ENCODE measurements around the gene MLLT10.

The MLLT10 gene

GRCh38 chr10:21528236-21529031, 5.6 kb upstream of the MLLT10 start:
- peak overlapping the region; percentile 46 for H3K4me3 ChIP-seq (ENCODE audit: insufficient read length, low read depth)
- no peak for DNase-seq (ENCODE audit: low read depth, low spot score)
- H3K9ac ChIP-seq (ENCODE audit: insufficient read length, low read depth), result peak overlapping the region; percentile 86
- no peaks in the 10 kb centered on the region for H3K9me3 ChIP-seq (ENCODE audit: insufficient read depth, low read length)
- no peaks in the 10 kb centered on the region for H3K27me3 ChIP-seq (ENCODE audit: insufficient read depth, insufficient read length)
- no peaks in the 10 kb centered on the region for H3K4me1 ChIP-seq (ENCODE audit: insufficient read depth, insufficient read length)
- H3K36me3 ChIP-seq (ENCODE audit: insufficient read depth, insufficient read length, low read length), result no peaks in the 10 kb centered on the region
- TF ChIP-seq YY1 (IDR thresholded peaks at IDR 0.05; ENCODE audit: insufficient read depth, insufficient read length) (no peak), ZNF274 (IDR thresholded peaks at IDR 0.05; ENCODE audit: low read depth, low read length) (no peak), SUZ12 (IDR thresholded peaks at IDR 0.05; ENCODE audit: extremely low read depth, insufficient read depth, insufficient read length) (no peak)

- H3K9me3 ChIP-seq (ENCODE audit: insufficient read depth, low read length), result no peaks in the 10 kb centered on the region
- TF ChIP-seq SUZ12 (IDR thresholded peaks at IDR 0.05; ENCODE audit: extremely low read depth, insufficient read depth, insufficient read length) (no peak), ZNF274 (IDR thresholded peaks at IDR 0.05; ENCODE audit: low read depth, low read length) (no peak), YY1 (IDR thresholded peaks at IDR 0.05; ENCODE audit: insufficient read depth, insufficient read length) (no peak)
- no peaks in the 10 kb centered on the region for H3K36me3 ChIP-seq (ENCODE audit: insufficient read depth, insufficient read length, low read length)
- H3K4me1 ChIP-seq (ENCODE audit: insufficient read depth, insufficient read length), result no peaks in the 10 kb centered on the region
- H3K27me3 ChIP-seq (ENCODE audit: insufficient read depth, insufficient read length), result no peaks in the 10 kb centered on the region
- no peak overlapping the region for H3K4me3 ChIP-seq (ENCODE audit: insufficient read length, low read depth)
- no peak for DNase-seq (ENCODE audit: low read depth, low spot score)
- peak overlapping the region; percentile 50 for H3K9ac ChIP-seq (ENCODE audit: insufficient read length, low read depth)
Measured at GRCh38 chr10:21529032-21529910, 4.8 kb upstream of the MLLT10 start.

- H3K36me3 ChIP-seq (ENCODE audit: insufficient read depth, insufficient read length, low read length), result no peaks in the 10 kb centered on the region
- no peaks in the 10 kb centered on the region for H3K27me3 ChIP-seq (ENCODE audit: insufficient read depth, insufficient read length)
- no peak overlapping the region for H3K4me3 ChIP-seq (ENCODE audit: insufficient read length, low read depth)
- H3K9me3 ChIP-seq (ENCODE audit: insufficient read depth, low read length), result no peaks in the 10 kb centered on the region
- TF ChIP-seq SUZ12 (IDR thresholded peaks at IDR 0.05; ENCODE audit: extremely low read depth, insufficient read depth, insufficient read length) (no peak), ZNF274 (IDR thresholded peaks at IDR 0.05; ENCODE audit: low read depth, low read length) (no peak), YY1 (IDR thresholded peaks at IDR 0.05; ENCODE audit: insufficient read depth, insufficient read length) (no peak)
- no peaks in the 10 kb centered on the region for H3K4me1 ChIP-seq (ENCODE audit: insufficient read depth, insufficient read length)
- no peak for DNase-seq (ENCODE audit: low read depth, low spot score)
- H3K9ac ChIP-seq (ENCODE audit: insufficient read length, low read depth), result no peak overlapping the region
Measured at GRCh38 chr10:21530168-21530567, 3.9 kb upstream of the MLLT10 start.

GRCh38 chr10:21530641-21531040, 3.4 kb upstream of the MLLT10 start:
- Histone ChIP-seq H3K9me3 (ENCODE audit: insufficient read depth, low read length) (no peaks in the 10 kb centered on the region), H3K4me1 (ENCODE audit: insufficient read depth, insufficient read length) (no peaks in the 10 kb centered on the region), H3K9ac (ENCODE audit: insufficient read length, low read depth) (no peak overlapping the region), H3K4me3 (ENCODE audit: insufficient read length, low read depth) (no peak overlapping the region), H3K27me3 (ENCODE audit: insufficient read depth, insufficient read length) (no peaks in the 10 kb centered on the region), H3K36me3 (ENCODE audit: insufficient read depth, insufficient read length, low read length) (no peaks in the 10 kb centered on the region)
- DNase-seq (ENCODE audit: low read depth, low spot score), result no peak
- TF ChIP-seq ZNF274 (IDR thresholded peaks at IDR 0.05; ENCODE audit: low read depth, low read length), result no peak
- TF ChIP-seq SUZ12 (IDR thresholded peaks at IDR 0.05; ENCODE audit: extremely low read depth, insufficient read depth, insufficient read length), result no peak

GRCh38 chr10:21531164-21531563, 2.9 kb upstream of the MLLT10 start:
- Histone ChIP-seq H3K9me3 (ENCODE audit: insufficient read depth, low read length) (no peaks in the 10 kb centered on the region), H3K36me3 (ENCODE audit: insufficient read depth, insufficient read length, low read length) (no peaks in the 10 kb centered on the region), H3K4me3 (ENCODE audit: insufficient read length, low read depth) (no peak overlapping the region), H3K9ac (ENCODE audit: insufficient read length, low read depth) (no peak overlapping the region), H3K4me1 (ENCODE audit: insufficient read depth, insufficient read length) (no peaks in the 10 kb centered on the region), H3K27me3 (ENCODE audit: insufficient read depth, insufficient read length) (no peaks in the 10 kb centered on the region)
- TF ChIP-seq SUZ12 (IDR thresholded peaks at IDR 0.05; ENCODE audit: extremely low read depth, insufficient read depth, insufficient read length), result no peak
- no peak for TF ChIP-seq ZNF274 (IDR thresholded peaks at IDR 0.05; ENCODE audit: low read depth, low read length)
- TF ChIP-seq YY1 (IDR thresholded peaks at IDR 0.05; ENCODE audit: insufficient read depth, insufficient read length), result no peak
- no peak for DNase-seq (ENCODE audit: low read depth, low spot score)

- peak overlapping the region; percentile 58 for H3K4me3 ChIP-seq (ENCODE audit: insufficient read length, low read depth)
- no peaks in the 10 kb centered on the region for H3K27me3 ChIP-seq (ENCODE audit: insufficient read depth, insufficient read length)
- TF ChIP-seq SUZ12 (IDR thresholded peaks at IDR 0.05; ENCODE audit: extremely low read depth, insufficient read depth, insufficient read length), result no peak
- TF ChIP-seq YY1 (IDR thresholded peaks at IDR 0.05; ENCODE audit: insufficient read depth, insufficient read length), result no peak
- TF ChIP-seq ZNF274 (IDR thresholded peaks at IDR 0.05; ENCODE audit: low read depth, low read length), result no peak
- no peak for DNase-seq (ENCODE audit: low read depth, low spot score)
- H3K36me3 ChIP-seq (ENCODE audit: insufficient read depth, insufficient read length, low read length), result peaks cover 11% of the 10 kb centered on the region
- no peaks in the 10 kb centered on the region for H3K4me1 ChIP-seq (ENCODE audit: insufficient read depth, insufficient read length)
- no peaks in the 10 kb centered on the region for H3K9me3 ChIP-seq (ENCODE audit: insufficient read depth, low read length)
- H3K9ac ChIP-seq (ENCODE audit: insufficient read length, low read depth), result peak overlapping the region; percentile 76
Measured at GRCh38 chr10:21532694-21533466, 1.2 kb upstream of the MLLT10 start.

Data from NT2/D1 (cell line).